Sigmoid colon (tissue), 4 donors: ENCODE results near the gene C11orf52.

Source experiments
- POLR2A ChIP-seq, 2 donors: fragments of 450-650 bp; IDR thresholded peaks; one replicate each; pipeline ENCODE4 v1.6.1; 2016; ENCODE audit warnings: antibody characterized with exemption in 2 of 2, mild to moderate bottlenecking in 2 of 2, moderate library complexity in 2 of 2
- POLR2AphosphoS5 ChIP-seq, 4 donors: sonication (generic); formaldehyde crosslinking; IDR thresholded peaks; one replicate each; pipeline ENCODE4 v1.6.1; 2017; ENCODE audit warnings: antibody characterized with exemption in 4 of 4
- TF ChIP-seq, protein P1 (sequence below), 4 experiments: fragments of 450-650 bp in 3 of 4; fragments of 200-600 bp in 1 of 4; IDR thresholded peaks; one replicate each; pipeline ENCODE4 v1.5.1; 2016 to 2019; ENCODE audit warnings: antibody characterized with exemption in 4 of 4, mild to moderate bottlenecking in 3 of 4, moderate library complexity in 2 of 4

DNA sequence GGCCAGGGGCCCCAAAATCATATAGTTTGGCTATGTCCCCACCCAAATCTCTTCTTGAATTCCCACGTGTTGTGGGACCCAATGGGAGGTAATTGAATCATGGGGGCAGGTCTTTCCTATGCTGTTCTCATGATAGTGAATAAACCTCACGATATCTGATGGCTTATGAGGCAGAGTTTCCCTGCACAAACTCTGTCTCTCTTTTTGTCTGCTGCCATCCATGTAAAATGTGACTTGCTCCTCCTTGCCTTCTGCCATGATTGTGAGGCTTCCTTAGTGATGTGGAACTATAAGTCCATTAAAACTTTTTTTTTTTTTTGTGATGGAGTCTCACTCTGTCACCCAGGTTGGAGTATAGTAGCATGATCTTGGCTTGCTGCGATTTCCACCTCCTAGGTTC lies 32.9 kb downstream of the C11orf52 start:
- TF ChIP-seq, protein P1, sequence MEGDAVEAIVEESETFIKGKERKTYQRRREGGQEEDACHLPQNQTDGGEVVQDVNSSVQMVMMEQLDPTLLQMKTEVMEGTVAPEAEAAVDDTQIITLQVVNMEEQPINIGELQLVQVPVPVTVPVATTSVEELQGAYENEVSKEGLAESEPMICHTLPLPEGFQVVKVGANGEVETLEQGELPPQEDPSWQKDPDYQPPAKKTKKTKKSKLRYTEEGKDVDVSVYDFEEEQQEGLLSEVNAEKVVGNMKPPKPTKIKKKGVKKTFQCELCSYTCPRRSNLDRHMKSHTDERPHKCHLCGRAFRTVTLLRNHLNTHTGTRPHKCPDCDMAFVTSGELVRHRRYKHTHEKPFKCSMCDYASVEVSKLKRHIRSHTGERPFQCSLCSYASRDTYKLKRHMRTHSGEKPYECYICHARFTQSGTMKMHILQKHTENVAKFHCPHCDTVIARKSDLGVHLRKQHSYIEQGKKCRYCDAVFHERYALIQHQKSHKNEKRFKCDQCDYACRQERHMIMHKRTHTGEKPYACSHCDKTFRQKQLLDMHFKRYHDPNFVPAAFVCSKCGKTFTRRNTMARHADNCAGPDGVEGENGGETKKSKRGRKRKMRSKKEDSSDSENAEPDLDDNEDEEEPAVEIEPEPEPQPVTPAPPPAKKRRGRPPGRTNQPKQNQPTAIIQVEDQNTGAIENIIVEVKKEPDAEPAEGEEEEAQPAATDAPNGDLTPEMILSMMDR (IDR thresholded peaks at IDR 0.05), result no peak
- TF ChIP-seq POLR2A (IDR thresholded peaks at IDR 0.05) (no peak), POLR2AphosphoS5 (IDR thresholded peaks at IDR 0.05) (no peak)
